ENCODE measurements around the gene PTPN13.

DNA sequence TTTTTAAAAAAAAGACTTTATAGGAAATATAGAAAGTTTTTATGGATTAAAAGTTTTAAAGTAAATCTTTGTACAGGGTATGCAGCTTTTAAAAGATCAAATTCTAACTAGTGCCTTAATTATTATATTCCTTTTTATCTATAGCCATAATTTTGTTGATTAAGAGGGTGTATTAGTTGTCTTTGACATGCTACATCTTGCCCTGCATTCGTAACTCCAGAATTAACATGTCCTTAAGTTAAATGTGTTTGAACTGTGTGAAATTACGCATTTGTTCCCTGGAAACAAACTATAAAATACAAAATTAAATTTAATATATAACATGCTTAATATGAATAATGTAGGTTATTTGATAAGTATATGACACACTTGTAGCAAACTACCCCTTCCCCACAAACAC, 66.3 kb downstream of the PTPN13 start:
- TF ChIP-seq, protein P1, sequence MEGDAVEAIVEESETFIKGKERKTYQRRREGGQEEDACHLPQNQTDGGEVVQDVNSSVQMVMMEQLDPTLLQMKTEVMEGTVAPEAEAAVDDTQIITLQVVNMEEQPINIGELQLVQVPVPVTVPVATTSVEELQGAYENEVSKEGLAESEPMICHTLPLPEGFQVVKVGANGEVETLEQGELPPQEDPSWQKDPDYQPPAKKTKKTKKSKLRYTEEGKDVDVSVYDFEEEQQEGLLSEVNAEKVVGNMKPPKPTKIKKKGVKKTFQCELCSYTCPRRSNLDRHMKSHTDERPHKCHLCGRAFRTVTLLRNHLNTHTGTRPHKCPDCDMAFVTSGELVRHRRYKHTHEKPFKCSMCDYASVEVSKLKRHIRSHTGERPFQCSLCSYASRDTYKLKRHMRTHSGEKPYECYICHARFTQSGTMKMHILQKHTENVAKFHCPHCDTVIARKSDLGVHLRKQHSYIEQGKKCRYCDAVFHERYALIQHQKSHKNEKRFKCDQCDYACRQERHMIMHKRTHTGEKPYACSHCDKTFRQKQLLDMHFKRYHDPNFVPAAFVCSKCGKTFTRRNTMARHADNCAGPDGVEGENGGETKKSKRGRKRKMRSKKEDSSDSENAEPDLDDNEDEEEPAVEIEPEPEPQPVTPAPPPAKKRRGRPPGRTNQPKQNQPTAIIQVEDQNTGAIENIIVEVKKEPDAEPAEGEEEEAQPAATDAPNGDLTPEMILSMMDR (conservative IDR thresholded peaks at IDR 0.05; ENCODE audit: low read depth, low read length): no peak
- TF ChIP-seq EZH2 (IDR thresholded peaks at IDR 0.05; ENCODE audit: borderline replicate concordance, low read depth, low read length, poor library complexity, severe bottlenecking): no peak
